HG03439 (cell line): ENCODE measurements around the gene RERE.
"Not testable (repeated sequence)": the region's sequence is repeated elsewhere in the genome, so short reads cannot be mapped to it uniquely, and the experiment has no call there.

ENCODE experiments used
- ATAC-seq: cut with Tn5 transposase; IDR thresholded peaks from one replicate; pipeline ENCODE4 v1.9.1; 2021; ENCODE audit warnings: mild to moderate bottlenecking, moderate library complexity; ENCODE audit not compliant: unreplicated experiment

Gene RERE

GRCh38 chr1:8395433-8395866 lies 422.0 kb downstream of the RERE start:
- no peak for ATAC-seq

GRCh38 chr1:8394456-8395321 lies 422.8 kb downstream of the RERE start:
- ATAC-seq: no peak

GRCh38 chr1:8392522-8392921 lies 424.9 kb downstream of the RERE start:
- no peak for ATAC-seq

GRCh38 chr1:8390707-8391106 lies 426.7 kb downstream of the RERE start:
- ATAC-seq: no peak

GRCh38 chr1:8389958-8390535 lies 427.4 kb downstream of the RERE start:
- no peak for ATAC-seq

GRCh38 chr1:8388732-8389562 lies 428.5 kb downstream of the RERE start:
- ATAC-seq: no peak

GRCh38 chr1:8386247-8386646 lies 431.2 kb downstream of the RERE start:
- ATAC-seq: no peak

- ATAC-seq: no peak
Observed at GRCh38 chr1:8384577-8384976, 432.9 kb downstream of the RERE start.

GRCh38 chr1:8384088-8384487 lies 433.4 kb downstream of the RERE start:
- no peak for ATAC-seq

- no peak for ATAC-seq
Observed at GRCh38 chr1:8382608-8383505, 434.6 kb downstream of the RERE start.

GRCh38 chr1:8382051-8382505 lies 435.4 kb downstream of the RERE start:
- ATAC-seq: no peak

- no peak for ATAC-seq
Observed at GRCh38 chr1:8381618-8382017, 435.8 kb downstream of the RERE start.

GRCh38 chr1:8380310-8380709 lies 437.1 kb downstream of the RERE start:
- not testable (repeated sequence) for ATAC-seq

GRCh38 chr1:8379513-8380186 lies 437.8 kb downstream of the RERE start:
- no peak for ATAC-seq

- no peak for ATAC-seq
Observed at GRCh38 chr1:8378981-8379470, 438.4 kb downstream of the RERE start.

GRCh38 chr1:8378178-8378577 lies 439.3 kb downstream of the RERE start:
- ATAC-seq: no peak

- ATAC-seq: no peak
Observed at GRCh38 chr1:8377271-8377981, 440.0 kb downstream of the RERE start.

GRCh38 chr1:8376358-8376840 lies 441.0 kb downstream of the RERE start:
- ATAC-seq: no peak

GRCh38 chr1:8374812-8375211 lies 442.6 kb downstream of the RERE start:
- ATAC-seq: no peak
